Activated CD4-positive, alpha-beta T cell treated with anti-CD3 and anti-CD28 coated beads, Interleukin-2, amount 50 U/mL, for 48 hours (primary cell): ENCODE measurements around the gene RAG2.
"Not testable (repeated sequence)": the region's sequence is repeated elsewhere in the genome, so short reads cannot be mapped to it uniquely, and the experiment has no call there.

Experiments
- DNase-seq, 2 experiments: peaks; one replicate each; pipeline ENCODE4 v3.0.0-alpha.2; 2020

Gene RAG2

DNA sequence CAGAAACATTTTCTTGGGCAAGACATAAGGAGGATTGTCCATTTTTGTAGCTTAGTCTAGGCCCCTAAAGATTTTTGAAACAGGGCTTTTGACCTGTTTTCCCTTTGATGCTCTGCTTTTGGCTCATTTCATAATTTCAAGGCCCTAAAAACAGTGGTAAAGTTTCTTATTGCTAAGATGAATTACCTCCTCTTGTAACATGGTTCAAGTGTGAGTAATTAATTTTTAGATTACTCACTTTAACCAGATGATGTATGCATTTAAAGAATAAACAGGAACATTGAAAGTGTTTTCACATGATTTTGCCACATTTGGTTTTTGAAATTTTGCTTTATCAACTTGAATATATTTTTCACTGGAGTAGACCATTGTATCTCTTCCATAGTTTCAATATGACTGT is 1.2 kb downstream of the RAG2 start:
- DNase-seq: no peak

DNA sequence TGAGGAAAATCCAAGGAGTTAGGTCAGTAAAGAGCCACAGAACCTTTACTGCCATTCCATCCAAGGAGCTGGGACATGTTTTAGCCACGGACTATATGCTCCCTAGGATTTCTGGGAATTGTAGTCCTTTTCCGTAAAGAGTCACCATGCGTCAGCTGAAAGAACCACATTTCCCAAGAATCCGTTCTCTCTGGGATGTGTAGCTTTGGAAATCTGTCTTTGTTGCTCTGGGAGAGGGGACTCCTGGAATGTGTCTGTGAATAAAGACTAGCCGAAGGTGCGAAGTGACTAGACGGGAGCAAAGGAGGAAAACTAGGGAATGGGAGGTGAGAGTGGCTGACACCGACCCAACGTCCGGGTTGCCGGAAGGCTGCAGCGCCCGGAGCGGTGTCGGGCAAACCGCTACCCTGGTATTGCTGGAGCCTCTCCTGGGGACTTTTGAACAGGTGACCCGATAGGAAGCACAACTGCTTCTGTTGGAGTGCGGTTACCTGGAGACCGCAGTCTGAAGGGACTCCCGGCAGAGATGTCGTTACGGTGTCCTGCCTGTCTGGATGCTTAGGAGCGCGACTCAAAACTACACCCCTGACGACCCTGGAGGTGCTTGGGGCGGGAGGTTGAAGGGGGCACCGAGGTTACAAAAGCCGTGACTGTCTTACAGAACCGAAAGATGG is 3.6 kb downstream of the RAG2 start, which contains the start of gene IFTAP:
Gene IFTAP, plus strand, starts transcription at position 187 of the 674 bp plus-strand sequence. CDS start 15,602 bp downstream, outside the sequence.
- DNase-seq: peak; percentile 26 to 43

DNA sequence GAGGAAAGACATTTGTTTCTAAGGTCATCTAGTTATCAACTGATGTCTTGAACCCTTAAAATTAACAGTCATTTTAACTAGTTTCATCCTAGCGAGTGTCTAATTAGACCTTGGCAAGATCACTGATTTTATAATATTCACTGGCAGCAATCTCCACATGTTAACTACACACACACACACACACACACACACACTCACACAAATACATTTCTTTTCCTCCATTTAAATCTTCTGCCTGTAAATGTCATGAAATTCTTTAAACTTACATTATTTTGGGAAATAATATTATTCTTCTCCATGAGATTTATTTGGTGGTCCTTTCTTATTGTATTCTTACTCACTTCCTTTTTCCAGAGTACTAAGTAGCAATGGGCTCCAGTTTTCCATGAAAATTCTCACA is 6.6 kb downstream of the RAG2 start:
- DNase-seq: no peak

DNA sequence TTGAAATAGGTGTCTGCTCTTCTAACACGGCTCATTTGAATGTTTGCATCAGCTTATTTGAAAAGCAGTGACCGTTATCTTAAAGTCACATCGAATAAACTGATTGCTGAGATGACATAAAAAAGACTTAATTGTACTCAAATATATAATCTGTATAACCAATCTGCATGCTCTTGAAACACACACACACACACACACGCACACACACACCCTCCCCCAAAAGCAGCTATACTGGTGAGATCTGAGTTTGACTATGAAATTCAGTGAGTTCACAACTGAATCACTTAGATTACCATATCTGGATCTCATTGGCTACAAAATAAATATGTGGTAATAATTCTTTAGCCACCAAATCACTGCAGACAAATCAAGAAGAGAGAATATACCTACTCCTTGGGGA is 7.5 kb downstream of the RAG2 start:
- DNase-seq: no peak

DNA sequence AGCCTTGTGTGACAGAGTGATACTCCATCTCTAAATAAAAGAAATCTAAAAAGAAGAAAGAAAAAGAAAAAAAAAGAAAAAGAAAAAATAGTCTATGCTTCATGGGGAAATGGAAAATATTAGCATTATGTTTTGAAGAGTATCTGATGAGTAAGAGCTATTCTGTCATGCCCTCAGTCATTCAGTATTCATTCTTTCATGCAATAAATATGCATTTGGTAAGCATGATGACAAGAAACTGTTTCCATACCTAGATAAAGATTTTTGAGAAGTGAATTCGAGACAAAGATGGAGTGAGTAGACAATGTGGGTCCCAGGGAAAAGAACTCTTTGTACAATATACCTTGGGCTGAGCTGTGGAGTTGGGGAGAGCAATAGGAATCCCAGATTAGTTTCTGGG is 9.9 kb downstream of the RAG2 start:
- no peak for DNase-seq

DNA sequence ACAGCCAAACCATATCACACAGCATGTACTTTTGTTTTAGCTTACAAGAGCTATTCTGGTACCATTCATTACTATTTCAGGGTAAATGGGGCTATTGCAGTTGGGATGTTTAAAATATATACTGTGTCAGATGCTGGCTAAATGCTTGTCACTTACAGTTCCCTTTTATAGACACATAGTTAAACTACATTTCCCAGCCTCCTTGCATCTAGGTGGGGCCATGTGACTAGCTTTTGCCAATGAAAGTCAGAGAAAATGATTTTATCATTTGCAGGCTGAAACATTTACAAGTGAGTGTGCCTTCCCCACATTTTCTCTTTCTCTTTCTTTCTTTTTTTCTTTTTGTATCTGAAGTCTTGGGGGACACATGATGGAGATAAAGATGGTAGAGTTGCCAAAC is 11.5 kb downstream of the RAG2 start:
- no peak for DNase-seq

DNA sequence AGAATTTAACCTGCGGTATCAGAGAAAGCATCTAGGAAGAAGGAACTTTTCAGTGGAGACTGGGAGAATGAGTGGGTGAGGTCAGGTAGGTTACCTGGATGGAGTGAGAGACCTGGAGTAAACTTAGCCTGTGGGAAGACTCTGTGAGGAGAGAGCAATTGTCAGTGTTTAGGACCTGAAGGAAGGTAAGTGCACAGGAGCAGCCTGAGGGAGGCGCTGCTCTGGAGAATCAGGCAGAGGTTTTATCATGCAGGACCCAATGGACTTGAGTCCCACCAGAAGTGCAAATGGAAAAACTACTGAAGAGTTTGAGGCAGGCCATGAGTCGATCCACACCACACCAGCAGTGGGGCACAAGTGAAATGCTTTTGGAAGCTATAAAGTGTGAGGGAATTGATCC is 14.4 kb downstream of the RAG2 start:
- DNase-seq: no peak

DNA sequence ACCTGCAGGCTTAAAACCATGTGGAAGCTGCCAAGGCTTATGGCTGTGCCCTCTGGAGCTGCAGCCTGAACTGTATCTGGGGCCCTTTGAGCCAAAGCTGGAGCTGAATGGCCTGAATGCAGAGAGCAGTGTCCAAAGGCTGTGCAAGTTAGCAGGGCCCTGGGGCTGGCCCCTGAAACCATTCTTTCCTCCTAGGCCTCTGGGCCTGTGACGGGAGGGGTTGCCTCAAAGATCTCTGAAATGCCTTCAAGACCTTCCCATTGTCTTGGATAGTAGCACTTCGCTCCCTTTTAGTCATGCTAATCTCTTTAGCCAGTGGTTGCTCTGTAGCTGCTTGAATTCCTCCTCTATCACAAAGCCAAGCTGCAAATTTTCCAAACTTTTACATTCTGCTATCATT is 16.5 kb downstream of the RAG2 start:
- no peak for DNase-seq

DNA sequence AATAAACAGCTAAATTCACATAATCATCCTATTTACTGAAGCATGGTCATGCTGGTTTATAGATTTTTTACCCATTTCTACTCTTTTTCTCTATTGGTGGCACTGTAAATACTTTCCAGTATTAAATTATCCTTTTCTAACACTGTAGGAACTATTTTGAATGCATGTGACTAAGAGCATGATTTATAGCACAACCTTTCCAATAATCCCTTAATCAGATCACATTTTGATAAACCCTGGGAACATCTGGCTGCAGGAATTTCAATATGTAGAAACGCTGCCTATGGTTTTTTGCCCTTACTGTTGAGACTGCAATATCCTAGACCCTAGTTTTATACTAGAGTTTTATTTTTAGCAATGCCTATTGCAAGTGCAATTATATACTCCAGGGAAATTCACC is 19.6 kb downstream of the RAG2 start:
- no peak for DNase-seq

DNA sequence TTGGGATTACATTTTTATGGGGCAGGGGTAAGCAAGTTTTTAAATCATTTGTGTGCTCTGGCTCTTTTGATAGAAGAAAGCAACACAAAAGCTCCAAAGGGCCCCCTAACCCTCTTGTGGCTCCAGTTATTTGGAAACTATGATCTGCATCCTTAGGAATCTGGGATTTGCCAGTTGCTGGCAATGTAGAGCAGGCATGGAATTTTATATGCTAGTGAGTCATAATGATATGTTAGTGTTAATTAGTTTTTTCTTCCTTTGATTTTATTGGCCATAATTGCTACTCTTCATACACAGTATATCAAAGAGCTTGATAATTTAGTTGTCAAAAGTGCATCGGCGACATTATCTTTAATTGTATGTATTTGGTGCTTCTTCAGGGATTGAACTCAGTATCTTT is 20.2 kb downstream of the RAG2 start:
- no peak for DNase-seq

DNA sequence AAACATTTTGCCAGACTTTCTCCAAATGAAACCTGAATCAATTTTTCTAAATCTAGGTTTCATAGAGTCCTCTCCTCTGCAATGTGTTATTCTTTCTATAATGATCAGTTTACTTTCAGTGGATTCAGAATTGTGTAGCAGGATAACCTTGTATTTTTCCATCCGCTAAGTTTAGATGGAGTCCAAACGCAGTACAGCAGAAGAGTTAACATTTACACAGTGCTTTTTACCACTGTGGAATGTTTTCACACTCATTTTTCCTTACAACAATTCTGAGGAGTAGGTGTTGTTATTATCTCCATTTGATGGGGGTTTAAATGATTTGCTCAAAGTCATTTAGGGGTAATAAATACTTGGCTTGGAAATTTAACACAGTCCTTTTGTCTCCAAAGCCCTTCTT is 20.7 kb downstream of the RAG2 start:
- no peak for DNase-seq

DNA sequence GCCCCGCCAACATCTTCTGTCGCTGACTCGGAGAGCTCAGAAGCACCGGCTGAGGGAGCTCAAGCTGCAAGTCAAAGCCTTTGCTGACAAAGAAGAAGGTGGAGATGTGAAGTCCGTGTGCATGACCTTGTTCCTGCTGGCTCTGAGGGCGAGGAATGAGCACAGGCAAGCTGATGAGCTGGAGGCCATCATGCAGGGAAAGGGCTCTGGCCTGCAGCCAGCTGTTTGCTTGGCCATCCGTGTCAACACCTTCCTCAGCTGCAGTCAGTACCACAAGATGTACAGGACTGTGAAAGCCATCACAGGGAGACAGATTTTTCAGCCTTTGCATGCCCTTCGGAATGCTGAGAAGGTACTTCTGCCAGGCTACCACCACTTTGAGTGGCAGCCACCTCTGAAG is 23.6 kb downstream of the RAG2 start:
- no peak for DNase-seq

DNA sequence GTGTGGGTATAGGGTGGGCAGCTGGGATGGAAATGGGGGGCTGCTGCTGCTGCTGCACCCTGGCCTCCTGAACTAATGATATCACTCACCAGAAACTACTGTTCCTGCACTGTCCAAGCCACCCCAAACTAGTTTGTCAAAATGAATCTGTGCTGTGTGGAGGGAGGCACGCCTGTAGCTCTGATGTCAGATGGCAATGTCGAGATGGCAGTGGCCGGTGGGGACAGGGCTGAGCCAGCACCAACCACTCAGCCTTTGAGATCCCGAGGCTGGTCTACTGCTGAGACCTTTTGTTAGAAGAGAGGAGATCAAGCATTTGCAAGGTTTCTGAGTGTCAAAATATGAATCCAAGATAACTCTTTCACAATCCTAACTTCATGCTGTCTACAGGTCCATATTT is 28.9 kb downstream of the RAG2 start:
- no peak for DNase-seq

DNA sequence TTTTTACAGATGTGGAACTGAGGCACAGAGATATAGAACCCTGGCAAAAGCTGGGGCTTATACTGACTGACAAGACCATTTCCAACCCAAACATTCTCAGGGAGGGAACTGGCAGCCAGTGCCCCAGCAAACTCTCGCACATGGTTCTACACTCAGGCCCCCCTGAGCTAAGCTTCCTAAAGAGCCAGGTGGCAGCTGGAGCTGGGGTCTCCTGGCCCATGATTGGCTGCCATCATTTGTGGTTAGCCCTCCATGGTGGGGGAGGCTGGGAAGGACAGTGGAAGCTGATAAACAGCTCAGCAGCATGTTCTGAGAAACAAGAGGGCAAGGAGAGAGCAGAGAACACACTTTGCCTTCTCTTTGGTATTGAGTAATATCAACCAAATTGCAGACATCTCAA is 30.3 kb downstream of the RAG2 start, which contains the start of gene RAG1:
Gene RAG1, plus strand, starts transcription at position 314 of the 400 bp plus-strand sequence. CDS start 5,298 bp downstream, outside the sequence.
- DNase-seq: no peak

DNA sequence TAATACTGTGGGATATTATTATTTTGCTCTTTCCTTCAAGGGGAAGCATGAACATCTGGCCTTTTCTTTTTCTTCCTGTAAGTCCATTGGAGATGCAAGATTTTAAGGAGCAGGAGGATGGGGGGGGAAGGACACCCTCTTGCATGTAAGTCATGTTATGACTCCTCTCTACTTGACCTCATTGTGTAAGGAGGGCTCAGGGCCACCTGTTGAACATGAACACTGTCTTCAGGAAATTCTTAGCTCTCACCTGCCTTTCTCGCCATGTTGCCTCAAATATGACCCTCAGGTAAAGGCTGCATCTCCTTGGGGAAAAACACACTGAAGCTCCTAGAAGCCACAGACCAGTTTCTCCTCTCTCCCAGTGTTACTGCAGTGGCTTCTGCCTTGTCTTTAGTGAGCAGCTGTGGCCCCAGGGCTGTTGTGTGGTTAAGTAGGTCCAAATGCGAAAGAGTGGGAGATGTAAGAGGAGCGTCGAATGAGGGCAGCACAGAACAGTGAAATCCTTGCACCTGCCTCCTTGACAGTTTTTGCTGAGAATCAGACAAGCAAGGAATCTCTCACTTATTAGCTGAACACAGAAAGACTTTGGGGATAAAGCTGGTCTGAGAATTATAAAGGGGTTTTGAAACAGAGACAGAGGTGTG is 31.5 kb downstream of the RAG2 start:
- no peak for DNase-seq

DNA sequence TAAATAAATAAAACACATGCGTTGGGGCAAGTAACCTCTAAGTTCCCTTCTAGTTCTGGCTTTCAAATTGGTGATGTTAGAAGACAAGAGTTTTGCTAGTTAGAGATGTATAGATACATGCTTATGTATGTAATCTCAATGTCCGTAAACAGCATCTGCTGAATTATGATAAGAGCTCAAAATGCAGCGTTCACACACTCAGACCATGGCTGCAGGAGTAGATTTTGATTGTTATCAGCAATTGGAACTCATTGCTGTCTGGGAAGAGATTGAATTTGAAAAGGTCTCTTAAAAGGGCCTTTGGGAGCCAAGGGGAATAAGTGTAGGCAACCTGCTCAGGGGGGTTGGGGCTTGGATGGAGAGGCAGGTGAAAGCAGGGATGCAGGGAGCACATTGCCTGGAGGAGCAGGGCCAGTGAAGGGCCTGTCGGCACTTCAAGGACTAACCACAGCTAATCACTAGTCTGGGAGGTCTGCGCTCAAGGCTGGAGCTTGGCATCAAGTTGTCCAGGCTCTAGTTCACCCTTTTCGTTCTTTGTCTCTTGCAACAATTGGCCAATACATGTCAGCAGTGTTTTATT is 32.9 kb downstream of the RAG2 start:
- no peak for DNase-seq

DNA sequence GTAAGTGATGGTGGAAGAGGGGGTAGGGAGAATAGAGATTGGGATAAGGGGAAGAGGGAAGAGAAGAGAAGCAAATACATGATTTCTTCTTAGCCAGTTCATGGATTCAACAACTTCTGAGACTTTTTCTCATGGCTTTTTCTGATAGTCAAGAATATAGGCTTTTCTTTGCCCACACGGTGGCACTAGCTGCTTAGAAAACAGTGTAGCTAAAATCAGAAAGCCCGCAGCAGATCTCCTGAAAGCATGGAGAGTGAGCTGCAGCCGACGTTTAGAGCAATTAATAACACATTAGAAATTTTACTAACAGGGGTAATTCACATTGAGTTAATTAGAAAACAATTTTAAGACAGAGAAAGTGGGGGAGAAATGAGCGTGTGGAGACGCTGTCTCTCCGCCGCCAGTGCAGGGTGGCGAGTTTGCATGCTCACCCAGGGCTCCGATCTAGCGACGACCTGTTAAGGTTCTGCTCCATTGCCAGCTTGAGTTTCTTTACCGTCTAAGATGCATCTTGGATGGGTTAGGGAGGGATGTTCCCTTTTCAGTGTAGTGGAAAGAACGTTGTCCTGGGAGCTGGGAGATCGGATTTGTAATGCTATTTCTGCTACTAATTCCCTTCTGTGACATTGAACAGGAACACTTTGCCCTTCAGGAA is 33.5 kb downstream of the RAG2 start:
- DNase-seq: peak; percentile 29 to 39

DNA sequence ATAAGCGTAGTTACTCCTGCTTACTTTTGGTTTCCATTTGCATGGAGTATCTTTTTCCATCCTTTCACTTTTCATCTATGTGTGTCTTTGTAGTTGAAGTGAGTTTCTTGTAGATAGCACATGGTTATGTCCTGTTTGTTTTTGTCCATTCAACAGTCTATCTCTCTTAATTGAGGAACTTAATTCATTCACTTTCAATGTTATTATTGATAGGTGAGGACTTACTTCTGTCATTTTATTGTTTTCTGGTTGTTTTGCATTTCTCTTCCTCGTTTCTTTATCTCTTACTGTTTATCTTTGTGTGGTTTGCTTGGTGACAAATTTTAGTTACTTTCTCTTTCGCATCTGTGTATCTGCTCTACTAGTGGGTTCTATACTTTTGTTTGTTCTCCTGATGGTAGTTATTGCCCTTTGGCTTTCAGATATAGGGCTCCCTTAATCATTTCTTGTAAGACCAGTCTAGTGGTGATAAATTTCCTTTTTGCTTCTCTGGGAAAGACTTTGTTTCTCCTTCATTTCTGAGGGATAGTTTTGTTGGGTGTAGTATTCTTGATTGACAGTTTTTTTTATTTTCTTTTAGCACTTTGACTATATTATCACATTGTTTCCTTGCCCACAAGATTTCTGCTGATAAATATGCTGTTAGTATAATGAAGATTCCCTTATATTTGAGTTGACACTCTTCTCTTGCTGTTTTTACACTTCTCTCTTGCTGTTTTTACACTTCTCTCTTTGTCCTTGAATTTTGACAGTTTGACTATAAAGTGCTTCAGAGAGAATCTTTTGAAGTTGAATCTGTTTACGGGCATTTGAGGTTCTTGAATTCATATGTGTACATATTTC is 39.2 kb downstream of the RAG2 start:
- no peak for DNase-seq

DNA sequence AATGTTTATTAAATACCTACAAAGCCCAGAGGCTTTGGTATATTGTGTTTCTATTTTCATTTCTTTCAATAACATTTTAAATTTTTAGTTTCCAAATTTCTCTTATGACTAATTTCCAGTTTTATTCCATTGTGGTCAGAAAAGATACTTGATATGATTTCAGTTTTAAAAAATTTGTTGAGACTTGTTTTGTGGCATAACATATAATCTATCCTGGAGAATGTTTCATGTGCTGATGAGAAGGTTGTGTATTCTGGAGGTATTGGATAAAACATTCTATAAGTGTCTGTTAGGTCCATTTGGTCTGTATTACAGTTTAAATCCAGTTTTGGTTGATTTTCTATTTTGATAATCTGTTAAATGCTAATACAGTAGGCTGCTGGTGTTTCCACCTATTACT is 40.0 kb downstream of the RAG2 start:
- no peak for DNase-seq

DNA sequence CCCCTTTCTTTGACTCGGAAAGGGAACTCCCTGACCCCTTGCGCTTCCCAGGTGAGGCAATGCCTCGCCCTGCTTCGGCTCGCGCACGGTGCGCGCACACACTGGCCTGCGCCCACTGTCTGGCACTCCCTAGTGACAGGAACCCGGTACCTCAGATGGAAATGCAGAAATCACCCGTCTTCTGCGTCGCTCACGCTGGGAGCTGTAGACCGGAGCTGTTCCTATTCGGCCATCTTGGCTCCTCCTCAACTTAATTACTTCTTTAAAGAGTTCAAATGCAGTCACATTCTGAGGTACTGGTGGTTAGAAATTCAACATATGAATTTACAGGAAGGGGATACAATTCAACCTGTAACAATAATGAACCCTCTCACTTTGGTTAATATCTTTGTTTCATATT is 40.6 kb downstream of the RAG2 start:
- not testable (repeated sequence) for DNase-seq

DNA sequence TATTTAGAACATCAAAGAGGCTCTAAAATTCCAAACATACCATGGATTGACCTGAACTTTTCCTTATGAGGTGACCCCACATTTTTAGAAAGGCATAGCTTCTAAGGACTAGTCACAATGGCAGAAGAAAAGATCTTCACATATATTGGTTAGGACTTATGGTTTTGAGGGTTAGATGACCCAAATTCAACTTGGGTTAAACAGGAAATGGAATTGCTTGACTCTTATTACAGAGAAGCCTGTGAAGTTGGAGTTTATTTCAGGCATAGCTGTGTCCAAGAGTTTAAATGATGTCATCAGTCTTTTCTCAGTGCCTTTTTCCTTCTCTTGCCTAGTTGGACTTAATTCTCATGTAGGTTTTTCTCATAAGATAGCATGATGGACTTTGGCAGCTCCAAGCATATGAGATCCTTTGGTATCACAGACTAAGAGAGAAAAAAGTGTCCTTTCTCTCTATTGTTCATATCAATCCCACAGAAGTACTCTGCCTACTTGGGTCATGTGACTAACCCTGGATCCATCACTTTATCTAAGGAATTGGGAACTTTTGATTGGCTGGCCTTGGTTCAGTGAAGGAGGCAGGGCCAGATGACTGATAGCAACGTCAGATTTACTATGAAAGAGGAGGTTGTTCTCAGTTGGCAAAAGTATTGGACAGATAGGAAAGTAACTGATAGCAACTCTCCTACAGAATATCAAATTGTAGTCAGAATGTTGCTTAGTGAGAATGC is 47.5 kb downstream of the RAG2 start:
- no peak for DNase-seq
